ENCODE measurements around the gene SSH2. TPM values are rescaled to one million over a fixed set of nuclear protein-coding genes. Genes with fewer than 3 reads are reported as not detected.

The SSH2 gene
- total and polyA plus RNA-seq, 9 of the 15 experiments (the other 6 are each of a cell fraction or from before 2014, with no cell fraction given) = 3.9 to 16.1 (median 10.2) TPM

DNA sequence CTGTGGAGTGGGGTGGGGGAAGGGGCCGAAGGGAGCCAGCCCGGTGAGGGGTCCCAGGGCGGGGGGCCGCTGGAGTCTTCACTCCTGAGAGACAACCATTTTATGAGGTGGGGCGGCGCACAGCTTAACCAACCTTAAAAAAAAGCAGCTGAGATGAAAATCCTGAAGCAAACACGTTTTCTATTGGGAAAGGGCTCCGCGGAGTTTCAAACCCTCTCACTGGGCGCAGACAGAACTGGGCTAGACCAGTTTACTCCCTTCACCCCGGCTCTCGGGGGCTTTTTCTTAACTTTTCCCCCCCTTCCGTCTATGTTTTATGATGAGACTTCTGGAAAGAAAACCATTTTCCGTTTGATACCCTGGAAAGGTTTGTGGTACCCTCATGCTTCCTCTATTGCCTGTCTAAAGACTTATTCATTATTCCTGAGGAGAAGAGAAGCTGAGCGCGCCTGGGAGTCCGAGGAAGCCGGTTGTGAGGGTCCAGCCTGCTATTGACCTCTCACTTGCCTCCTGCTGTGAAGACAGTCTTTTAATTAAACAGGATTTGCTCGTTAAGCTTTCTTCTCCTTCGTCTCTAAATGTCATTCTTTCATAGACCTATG is 482 bp upstream of the SSH2 start:
- no peaks in the 10 kb centered on the region for H4K20me1 ChIP-seq (replicated peaks; ENCODE audit: control insufficient read depth, insufficient read depth, low read length)
- FAIRE-seq (no peak), ATAC-seq (peak; percentile 36; the same call in 2 of the 3 replicates), DNase-seq (ENCODE audit: extremely low read depth in 1 of 4, low spot score in 3 of 4) (peak in 2 of 4 experiments; percentile 9 to 20)
- WGBS (ENCODE audit: insufficient coverage, low coverage, missing lambda C conversion rate) = 0% methylated on average over 17 of the region's 20 CpGs
- intact Hi-C loops (cut with micrococcal nuclease) (loop anchor here (1.0 to 5.0 kb wide), 6 partner anchors 63 to 291 kb away; no protein-coding TSS in a partner anchor), in situ Hi-C loops (cut with MboI) (loop anchor here (5.0 kb wide), 1 partner anchor 288 kb away; no protein-coding TSS in a partner anchor)
- peaks cover 7 to 8% of the 10 kb centered on the region in 2 experiments; a peak in 3 of 5 replicates for H3K4me1 ChIP-seq (replicated peaks in 1 of 2; ENCODE audit: control insufficient read depth in 2 of 2, insufficient read depth in 2 of 2, low read length in 2 of 2)
- ChIA-PET CTCF (ENCODE audit: low intra/inter-chr PET ratio) (interaction anchor here (0.6 to 4.1 kb wide), 5 partner anchors 11 to 291 kb away, joined by 3 to 62 read pairs (median 3); no protein-coding TSS in a partner anchor), POLR2A (interaction anchor here (0.7 to 2.9 kb wide), 4 partner anchors 10 to 291 kb away, joined by 3 to 9 read pairs (median 4); partner anchors contain the start of gene EFCAB5)
- H3K27ac ChIP-seq (ENCODE audit: extremely low read depth, low read depth, low read length) = peak overlapping the region; percentile 82; the same call in 2 of the 3 replicates
- H3K9me1 ChIP-seq (ENCODE audit: control insufficient read depth, insufficient read depth, low read length) = no peaks in the 10 kb centered on the region
- H3K27me3 ChIP-seq (ENCODE audit: control insufficient read depth in 2 of 2, insufficient read depth in 2 of 2, low read length in 2 of 2) = no peaks in the 10 kb centered on the region
- peaks cover 40% of the 10 kb centered on the region for H3K79me2 ChIP-seq (ENCODE audit: control insufficient read depth, insufficient read depth, low read length)
- H3K4me3 ChIP-seq = peak overlapping the region; percentile 80
- no peaks in the 10 kb centered on the region for H3K36me3 ChIP-seq (ENCODE audit: control insufficient read depth, insufficient read depth, low read length)
- H2AFZ ChIP-seq (ENCODE audit: low read depth, low read length) = peak overlapping the region; percentile 98
- peak overlapping the region; percentile 85 to 98 for H3K9ac ChIP-seq (ENCODE audit: insufficient read depth in 1 of 2, low read depth in 2 of 2, low read length in 2 of 2)
- TSS peak; percentile 87 for BruUV-seq (replicated peaks)
- no peaks in the 10 kb centered on the region for H3K9me3 ChIP-seq (replicated peaks; ENCODE audit: control insufficient read depth, insufficient read depth, low read depth, low read length)
- peak overlapping the region; percentile 100 for H3K4me2 ChIP-seq (ENCODE audit: insufficient read depth, low read length)
- TF ChIP-seq YBX1 (IDR thresholded peaks at IDR 0.05) = no peak
- peak in 1 of 3 experiments; percentile 16 for TF ChIP-seq YY1 (IDR thresholded peaks at IDR 0.05; ENCODE audit: borderline replicate concordance in 1 of 3, control insufficient read depth in 1 of 3, extremely low read depth in 1 of 3, insufficient read depth in 3 of 3, insufficient read length in 1 of 3, insufficient replicate concordance in 2 of 3, low read depth in 1 of 3, low read length in 2 of 3)
- TF ChIP-seq, protein P1, sequence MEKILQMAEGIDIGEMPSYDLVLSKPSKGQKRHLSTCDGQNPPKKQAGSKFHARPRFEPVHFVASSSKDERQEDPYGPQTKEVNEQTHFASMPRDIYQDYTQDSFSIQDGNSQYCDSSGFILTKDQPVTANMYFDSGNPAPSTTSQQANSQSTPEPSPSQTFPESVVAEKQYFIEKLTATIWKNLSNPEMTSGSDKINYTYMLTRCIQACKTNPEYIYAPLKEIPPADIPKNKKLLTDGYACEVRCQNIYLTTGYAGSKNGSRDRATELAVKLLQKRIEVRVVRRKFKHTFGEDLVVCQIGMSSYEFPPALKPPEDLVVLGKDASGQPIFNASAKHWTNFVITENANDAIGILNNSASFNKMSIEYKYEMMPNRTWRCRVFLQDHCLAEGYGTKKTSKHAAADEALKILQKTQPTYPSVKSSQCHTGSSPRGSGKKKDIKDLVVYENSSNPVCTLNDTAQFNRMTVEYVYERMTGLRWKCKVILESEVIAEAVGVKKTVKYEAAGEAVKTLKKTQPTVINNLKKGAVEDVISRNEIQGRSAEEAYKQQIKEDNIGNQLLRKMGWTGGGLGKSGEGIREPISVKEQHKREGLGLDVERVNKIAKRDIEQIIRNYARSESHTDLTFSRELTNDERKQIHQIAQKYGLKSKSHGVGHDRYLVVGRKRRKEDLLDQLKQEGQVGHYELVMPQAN (IDR thresholded peaks at IDR 0.05; ENCODE audit: borderline replicate concordance) = peak; percentile 32; the same call in 1 of the 2 replicates
- peak; percentile 39 for TF ChIP-seq REST (IDR thresholded peaks at IDR 0.05; ENCODE audit: borderline replicate concordance)
- no peak for TF ChIP-seq REST (CRISPR knock-in tag; IDR thresholded peaks at IDR 0.05; ENCODE audit: low read depth)
